HepG2 (cell line): ENCODE data around the gene RAC3. TPM values are rescaled to one million over a fixed set of nuclear protein-coding genes. Genes with fewer than 3 reads are reported as not detected.

Experiments
- AFF4 ChIP-seq: sonication (generic); formaldehyde crosslinking; IDR thresholded peaks from 2 replicates; pipeline ENCODE4 v1.4.0; 2020; ENCODE audit warnings: missing genetic modification reagents
- ARID4A ChIP-seq: sonication (generic); formaldehyde crosslinking; IDR thresholded peaks from 2 replicates; pipeline ENCODE4 v1.5.0; 2020; ENCODE audit warnings: mild to moderate bottlenecking, missing genetic modification reagents, borderline replicate concordance
- ATF4 ChIP-seq, 2 experiments: fragments of 450-650 bp in 1 of 2; sonication (generic) in 1 of 2; formaldehyde crosslinking; IDR thresholded peaks; 2 replicates each; pipeline versions ENCODE4 v1.5.0 to v1.8.0; 2020 to 2022; ENCODE audit warnings: mild to moderate bottlenecking in 1 of 2, missing genetic modification reagents in 1 of 2
- ATRX ChIP-seq: sonication (generic); formaldehyde crosslinking; IDR thresholded peaks from 2 replicates; pipeline ENCODE4 v1.4.0; 2020; ENCODE audit warnings: missing genetic modification reagents, borderline replicate concordance
- KMT2B ChIP-seq: IDR thresholded peaks from 2 replicates; pipeline ENCODE4 v1.6.1; 2016; ENCODE audit warnings: missing genetic modification reagents, missing compliant biosample characterization
- TFE3 ChIP-seq: IDR thresholded peaks from 2 replicates; pipeline ENCODE4 v1.6.1; 2016
- THAP11 ChIP-seq: IDR thresholded peaks from 2 replicates; pipeline ENCODE4 v1.6.1; 2016; ENCODE audit warnings: missing biosample characterization, missing genetic modification reagents
- ZHX1 ChIP-seq: sonication (generic); formaldehyde crosslinking; IDR thresholded peaks from 2 replicates; pipeline ENCODE4 v1.8.1; 2022; ENCODE audit warnings: low read depth, mild to moderate bottlenecking, missing genetic modification reagents
- ZNF879 ChIP-seq: sonication (generic); formaldehyde crosslinking; IDR thresholded peaks from 2 replicates; pipeline ENCODE4 v1.8.1; 2023; ENCODE audit warnings: missing genetic modification reagents
- ZSCAN20 ChIP-seq: sonication (generic); formaldehyde crosslinking; IDR thresholded peaks from 2 replicates; pipeline ENCODE4 v1.4.0; 2020; ENCODE audit warnings: missing genetic modification reagents, mild to moderate bottlenecking, borderline replicate concordance
- ZSCAN25 ChIP-seq: sonication (generic); formaldehyde crosslinking; IDR thresholded peaks from 2 replicates; pipeline ENCODE4 v1.8.0; 2022; ENCODE audit warnings: mild to moderate bottlenecking, missing genetic modification reagents
- ZSCAN29 ChIP-seq: sonication (generic); formaldehyde crosslinking; conservative IDR thresholded peaks from 2 replicates; pipeline ENCODE4 v1.4.0; 2020; ENCODE audit warnings: mild to moderate bottlenecking, missing genetic modification reagents
- ZUFSP ChIP-seq: sonication (generic); formaldehyde crosslinking; IDR thresholded peaks from 2 replicates; pipeline ENCODE4 v1.9.0; 2021; ENCODE audit warnings: missing genetic modification reagents, mild to moderate bottlenecking, borderline replicate concordance
- polyA plus RNA-seq, 8 experiments: library from polyadenylated mRNA; depleted of rRNA in 3 of 8; stranded (reverse) in 7 of 8; unstranded in 1 of 8; fragments of >200 nt; fragmentation: Illumina TruSeq in 4 of 8; extraction: Trizol in 4 of 8; gene quantifications; 2 replicates each; pipeline versions ENCODE4 v1.2.1 to v1.2.3, GENCODE V29; 2011 to 2016; ENCODE audit warnings: low read depth in 4 of 8, missing spikeins in 1 of 8, mixed read lengths in 1 of 8; ENCODE audit not compliant: insufficient read depth in 1 of 8
- total RNA-seq, 5 experiments: library from RNA; depleted of rRNA; stranded (reverse); fragments of >200 nt; fragmentation: Illumina TruSeq; extraction: Trizol; gene quantifications; 2 replicates each; pipeline ENCODE4 v1.2.3, GENCODE V29; 2016; ENCODE audit warnings: low read depth in 1 of 5

RAC3 gene
- total and polyA plus RNA-seq, 2 of the 13 experiments (the other 11 are each of a cell fraction or from before 2014, with no cell fraction given): 10.5 to 21.3 TPM

- TF ChIP-seq AFF4 (CRISPR knock-in tag): no peak
- no peak for TF ChIP-seq ARID4A (CRISPR knock-in tag)
- TF ChIP-seq ZSCAN29: 0 out of 2 replicates have a peak, but pooled peaks have one; percentile 16
- TF ChIP-seq THAP11 (CRISPR knock-in tag): no peak
- no peak for TF ChIP-seq ZSCAN20 (CRISPR knock-in tag)
- no peak for TF ChIP-seq ATRX (CRISPR knock-in tag)
- TF ChIP-seq TFE3: no peak
- peak in 1 of 2 experiments; percentile 11; a peak in 1 of 4 replicates for TF ChIP-seq ATF4 (CRISPR knock-in tag; IDR thresholded peaks at IDR 0.05)
- TF ChIP-seq ZUFSP (CRISPR knock-in tag): no peak
- TF ChIP-seq KMT2B (CRISPR knock-in tag): no peak
- TF ChIP-seq ZHX1 (CRISPR knock-in tag): no peak
- TF ChIP-seq ZSCAN25 (CRISPR knock-in tag): no peak
- TF ChIP-seq ZNF879 (CRISPR knock-in tag): no peak; the same call in 1 of the 2 replicates
Measured at GRCh38 chr17:81996232-81996756, 35.2 kb upstream of the RAC3 start (continued).
